GM11168 (cell line): Measurements from ENCODE around the gene PAPSS2.

Experiments
- in situ Hi-C: fragments of 300-500 bp; cut with MboI; formaldehyde crosslinking; loops from one replicate; pipeline ENCODE4 v1.12.0; 2022; ENCODE audit warnings: low sequenced_read_pairs; ENCODE audit not compliant: unreplicated experiment

The PAPSS2 gene

DNA sequence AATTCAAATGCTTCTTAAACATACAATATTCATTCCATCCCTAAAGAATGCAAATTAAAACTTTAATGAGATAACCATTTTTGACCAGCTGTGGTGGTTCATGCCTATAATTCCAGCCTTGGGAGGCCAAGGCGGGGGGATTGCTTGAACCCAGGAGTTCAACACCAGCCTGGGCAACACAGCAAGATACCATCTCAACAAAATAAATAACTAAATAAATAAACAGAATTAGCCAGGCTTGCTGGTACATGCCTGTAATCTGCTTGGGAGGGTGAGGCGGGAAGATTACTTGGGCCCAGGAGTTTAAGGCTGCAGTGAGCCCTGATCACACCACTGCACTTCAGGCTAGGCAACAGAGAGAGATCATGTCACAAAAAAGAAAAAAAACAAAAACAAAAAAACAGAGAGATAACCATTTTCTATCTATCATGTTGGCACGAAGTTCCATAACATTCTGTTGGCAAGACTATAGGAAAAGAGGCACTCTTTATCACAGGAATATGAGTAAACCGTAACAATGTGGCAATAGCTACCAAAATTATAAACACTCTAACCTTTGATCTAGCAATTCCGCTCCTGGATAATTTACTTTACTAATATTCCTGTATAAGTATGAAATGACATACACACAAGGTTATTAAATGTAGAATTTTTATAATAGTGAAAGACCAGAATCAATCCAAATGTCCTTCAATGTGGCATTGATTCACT lies 106.1 kb downstream of the PAPSS2 start:
- in situ Hi-C loops, result no loop called here

DNA sequence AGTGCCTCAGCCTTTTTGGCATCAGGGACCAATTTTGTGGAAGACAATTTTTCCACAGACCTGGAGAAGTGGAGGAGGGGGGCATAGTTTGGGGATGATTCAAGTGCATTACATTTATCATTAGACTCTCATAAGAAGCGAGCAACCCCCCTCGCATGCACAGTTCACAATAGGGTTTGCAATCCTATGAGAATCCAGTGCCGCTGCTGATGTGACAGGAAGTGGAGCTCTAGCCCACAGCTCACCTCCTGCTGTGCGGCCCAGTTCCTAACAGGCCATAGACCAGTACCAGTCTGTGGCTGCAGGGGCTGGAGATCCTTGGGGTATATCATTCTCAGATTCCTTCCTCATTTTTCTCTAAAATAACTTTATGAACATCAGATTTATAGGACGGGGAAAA lies 107.6 kb downstream of the PAPSS2 start:
- in situ Hi-C loops, result no loop called here

DNA sequence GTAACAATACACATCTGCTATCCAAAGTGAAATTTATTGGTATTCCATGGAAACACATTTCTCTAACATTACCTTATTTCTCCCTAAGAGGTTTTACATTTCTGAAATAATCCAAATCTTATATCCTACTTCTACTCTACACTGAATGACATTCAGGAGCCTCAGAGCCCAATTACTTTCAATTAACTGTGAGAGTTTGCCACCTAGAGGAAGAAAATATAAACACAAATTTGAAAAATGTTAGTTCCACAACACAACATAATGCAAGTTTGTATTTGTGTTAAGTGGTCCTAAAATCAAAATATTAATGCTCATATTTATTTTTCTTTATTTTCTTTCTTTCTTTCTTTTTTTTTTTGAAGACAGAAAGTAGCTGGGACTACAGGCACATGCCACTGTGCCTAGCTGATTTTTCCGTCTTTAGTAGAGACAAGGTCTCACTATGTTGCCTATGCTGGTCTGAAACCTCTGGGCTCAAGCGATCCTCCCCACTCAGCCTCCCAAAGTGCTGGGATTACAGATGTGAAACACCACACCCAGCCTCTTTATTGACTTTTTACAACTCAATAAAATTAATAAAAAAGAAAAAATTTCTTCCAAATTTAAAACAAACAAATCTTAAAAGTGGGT lies 112.3 kb downstream of the PAPSS2 start:
- in situ Hi-C loops, result loop anchor here (10.0 kb wide), 1 partner anchor 117 kb away; the partner anchor contains the start of gene PAPSS2

DNA sequence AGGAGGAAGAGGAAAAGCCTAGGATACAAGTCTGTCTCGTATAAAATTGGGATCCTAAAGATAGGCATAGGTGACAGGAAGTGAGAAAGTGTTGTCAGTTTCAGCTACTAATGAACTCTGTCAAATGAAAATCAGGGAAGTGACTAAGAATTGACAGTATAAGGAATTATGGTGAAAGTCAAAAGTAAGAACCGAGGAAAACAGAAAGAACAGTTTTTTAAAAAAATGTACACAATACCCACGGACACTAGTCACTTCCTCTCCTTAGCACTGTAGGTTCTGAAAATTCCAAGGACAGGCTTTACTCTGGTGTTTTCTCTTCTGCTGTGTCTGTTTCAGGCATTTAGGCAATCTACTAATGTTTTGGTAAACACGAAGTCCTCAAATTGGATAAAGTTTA lies 116.1 kb downstream of the PAPSS2 start:
- in situ Hi-C loops, result loop anchor here (10.0 kb wide), 1 partner anchor 121 kb away; the partner anchor contains the start of gene PAPSS2

DNA sequence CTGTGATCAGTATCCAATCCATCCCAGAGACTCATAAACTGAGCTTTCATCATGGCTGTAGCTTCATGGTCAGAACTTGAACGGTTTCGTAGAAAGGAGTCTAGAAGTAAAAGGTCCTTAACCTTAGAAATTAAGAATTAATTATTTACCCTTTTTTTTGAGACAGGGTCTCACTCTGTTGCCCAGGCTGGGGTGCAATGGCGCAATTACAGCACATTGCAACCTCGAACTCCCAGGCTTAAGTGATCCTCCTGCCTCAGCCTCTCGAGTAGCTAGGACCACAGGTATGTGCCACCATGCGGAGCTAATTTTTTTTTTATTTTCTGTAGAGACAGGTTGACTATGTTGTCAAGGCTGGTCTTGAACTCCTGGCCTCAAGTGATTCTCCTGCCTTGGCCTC lies 116.7 kb downstream of the PAPSS2 start:
- in situ Hi-C loops, result loop anchor here (10.0 kb wide), 1 partner anchor 122 kb away; the partner anchor contains the start of gene PAPSS2

DNA sequence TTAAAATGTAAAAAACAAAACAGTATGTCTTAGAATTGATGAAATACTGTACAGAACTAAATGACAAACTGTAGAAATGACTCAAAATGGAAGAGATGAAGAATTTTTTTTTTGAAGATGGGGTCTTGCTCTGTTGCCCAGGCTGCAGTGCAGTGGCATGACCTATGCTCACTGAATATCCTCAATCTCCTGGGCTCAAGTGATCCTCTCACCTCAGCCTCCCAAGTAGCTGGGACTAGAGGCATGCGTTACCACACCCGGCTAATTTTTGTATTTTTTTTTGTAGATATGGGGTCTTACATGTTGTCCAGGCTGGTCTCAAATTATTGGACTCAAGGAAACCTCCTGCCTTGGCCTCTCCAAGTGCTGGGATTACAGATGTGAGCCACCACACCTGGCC lies 121.9 kb downstream of the PAPSS2 start:
- in situ Hi-C loops, result no loop called here

DNA sequence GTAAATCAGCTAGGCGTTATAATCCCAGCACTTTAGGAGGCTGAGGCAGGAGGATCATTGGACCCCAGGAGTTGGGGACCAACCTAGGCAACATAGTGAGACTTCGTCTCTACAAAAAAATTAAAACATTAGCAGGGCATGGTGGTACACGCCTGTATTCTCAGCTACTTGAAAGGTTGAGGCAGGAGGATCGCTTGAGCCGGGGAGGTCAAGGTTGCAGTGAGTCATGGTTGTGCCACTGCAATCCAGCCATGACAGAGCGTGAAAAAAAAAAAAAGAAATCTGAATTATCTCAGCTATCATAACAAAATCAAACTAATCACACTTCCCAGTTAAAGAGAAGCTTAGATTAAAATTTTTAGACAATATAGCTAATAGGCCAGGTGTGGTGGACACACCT lies 123.0 kb downstream of the PAPSS2 start:
- in situ Hi-C loops, result no loop called here

DNA sequence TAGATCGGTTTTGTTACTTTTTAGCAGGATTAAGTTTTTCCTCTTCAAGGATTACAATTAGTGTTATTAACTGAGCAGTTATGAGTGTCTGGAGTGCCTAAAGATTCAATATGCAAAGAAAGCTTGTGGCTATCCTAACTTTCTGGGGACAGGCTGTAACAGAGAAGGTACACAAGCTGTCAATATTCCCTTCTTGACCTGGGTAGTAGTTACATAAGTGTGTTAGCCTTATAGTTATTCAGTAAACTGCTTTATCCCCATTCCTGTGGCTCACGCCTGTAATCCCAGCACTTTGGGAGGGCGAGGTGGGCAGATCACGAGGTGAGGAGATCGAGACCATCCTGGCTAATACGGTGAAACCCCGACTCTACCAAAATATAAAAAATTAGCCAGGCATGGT lies 126.7 kb downstream of the PAPSS2 start:
- in situ Hi-C loops, result no loop called here

DNA sequence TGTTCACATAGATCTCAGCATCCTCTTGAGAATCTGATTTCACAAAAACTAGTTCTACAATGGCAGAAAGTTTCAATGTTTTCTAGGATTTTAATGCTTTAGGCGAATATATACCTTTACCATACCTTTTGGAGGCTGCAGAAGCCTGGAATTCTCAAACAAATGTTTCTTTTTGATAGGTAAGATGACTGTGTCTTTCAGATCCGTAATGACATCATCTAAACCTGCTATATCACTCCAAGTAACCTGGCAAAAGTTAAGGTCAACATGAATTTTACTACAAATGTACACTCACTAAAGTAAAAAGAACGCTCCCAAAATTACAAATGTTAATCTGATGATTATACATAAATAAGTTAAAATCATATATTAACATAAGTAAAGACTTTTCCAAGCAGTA lies 130.5 kb downstream of the PAPSS2 start:
- in situ Hi-C loops, result no loop called here

DNA sequence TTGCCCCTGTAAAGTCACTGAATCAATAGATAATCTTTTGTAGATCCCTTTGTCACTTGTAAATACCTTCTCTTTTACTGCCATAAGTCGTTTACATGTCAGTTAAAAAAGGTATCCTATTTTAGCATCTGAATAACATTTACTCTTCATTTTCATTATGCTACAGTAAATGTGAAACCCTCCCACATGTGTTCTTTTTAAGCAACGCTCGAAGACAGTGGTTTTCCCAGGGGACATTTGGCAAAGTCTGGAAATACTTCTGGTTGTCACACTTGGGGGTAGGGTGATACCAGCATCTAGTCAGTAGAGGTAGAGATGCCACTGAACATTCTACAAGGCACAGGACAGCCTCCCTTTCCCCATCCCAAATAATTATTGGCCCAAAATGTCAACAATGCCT lies 134.6 kb downstream of the PAPSS2 start:
- in situ Hi-C loops, result no loop called here
